GM19452 (cell line): ENCODE measurements around the gene SYNE1.
"Not testable (repeated sequence)": the region's sequence is repeated elsewhere in the genome, so short reads cannot be mapped to it uniquely, and the experiment has no call there.

Experiments used
- ATAC-seq: cut with Tn5 transposase; IDR thresholded peaks from one replicate; pipeline ENCODE4 v1.9.1; 2021; ENCODE audit not compliant: unreplicated experiment

Gene SYNE1

GRCh38 chr6:152572338-152573088, 64.6 kb downstream of the SYNE1 start:
- no peak for ATAC-seq

DNA sequence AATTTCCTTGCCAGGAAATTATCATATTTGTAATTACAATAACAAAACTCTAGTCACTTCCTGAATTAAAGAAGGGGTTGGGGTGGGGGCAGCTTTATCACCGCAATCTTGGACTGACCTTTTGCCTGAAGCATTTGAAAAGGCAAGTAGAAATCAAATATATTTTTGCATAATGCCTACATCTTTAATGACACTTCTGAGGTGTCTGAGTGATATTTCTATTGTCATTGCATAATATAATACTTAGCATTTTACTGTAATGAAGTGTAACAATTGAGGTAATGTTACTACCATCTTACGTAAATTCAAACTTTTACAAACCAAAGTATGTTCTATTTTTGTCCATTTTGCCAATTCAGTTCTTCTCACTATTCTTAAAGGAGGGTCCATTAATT, 65.2 kb downstream of the SYNE1 start:
- ATAC-seq: no peak

DNA sequence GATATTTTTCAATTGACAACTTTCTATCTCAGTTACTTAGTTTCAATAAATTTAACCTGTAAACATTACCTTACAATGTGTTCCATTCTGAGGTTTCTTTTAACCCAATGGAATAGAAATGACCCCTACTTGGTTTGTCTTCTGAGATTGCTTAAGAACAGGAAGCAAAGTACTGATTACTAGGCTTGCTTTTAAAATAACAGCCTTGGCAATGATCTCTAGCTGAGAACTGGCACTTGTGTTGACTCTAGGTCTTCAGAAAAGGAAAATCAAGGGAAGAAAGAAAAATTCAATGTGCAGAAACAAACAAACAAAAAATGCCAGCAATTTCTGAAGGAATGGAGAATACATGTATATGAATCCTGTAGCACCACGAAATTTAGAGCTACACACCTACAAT, 66.1 kb downstream of the SYNE1 start:
- no peak for ATAC-seq

DNA sequence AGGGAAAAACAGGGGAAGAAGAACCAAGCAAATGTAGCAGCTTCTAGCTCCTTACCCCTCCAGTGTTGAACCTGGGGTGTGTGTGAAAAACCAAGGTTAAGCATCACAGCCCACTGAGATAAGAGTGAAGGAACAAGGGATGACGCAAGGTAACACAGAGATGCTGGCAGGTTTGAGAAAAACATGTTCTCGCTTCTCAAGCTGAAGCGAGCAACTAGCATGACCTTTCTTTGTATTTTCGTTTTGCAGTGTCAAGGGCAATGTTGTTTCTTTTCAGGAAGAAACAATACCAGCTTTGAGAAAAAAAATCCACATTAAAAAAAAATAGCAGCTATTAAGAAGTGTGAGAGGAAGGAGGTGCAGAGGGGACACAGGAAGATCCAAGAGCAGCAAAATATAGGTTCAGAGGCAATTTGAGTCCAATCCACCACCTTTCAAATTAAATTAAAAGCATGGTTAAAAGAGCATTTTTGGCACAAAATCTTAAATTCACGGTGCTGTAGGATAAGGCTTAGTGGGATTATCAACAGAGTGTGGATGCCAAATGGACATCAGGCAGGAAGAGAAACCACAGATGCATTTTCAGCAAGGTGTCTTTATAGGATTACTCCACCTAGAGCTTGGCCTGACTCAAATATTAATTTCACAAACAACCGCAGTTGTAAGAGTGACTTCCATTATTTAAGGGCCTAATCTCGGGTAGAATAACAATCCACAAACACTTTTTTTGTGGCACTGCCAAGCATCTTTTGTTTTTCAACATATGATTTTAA, 70.9 kb downstream of the SYNE1 start:
- ATAC-seq: no peak

DNA sequence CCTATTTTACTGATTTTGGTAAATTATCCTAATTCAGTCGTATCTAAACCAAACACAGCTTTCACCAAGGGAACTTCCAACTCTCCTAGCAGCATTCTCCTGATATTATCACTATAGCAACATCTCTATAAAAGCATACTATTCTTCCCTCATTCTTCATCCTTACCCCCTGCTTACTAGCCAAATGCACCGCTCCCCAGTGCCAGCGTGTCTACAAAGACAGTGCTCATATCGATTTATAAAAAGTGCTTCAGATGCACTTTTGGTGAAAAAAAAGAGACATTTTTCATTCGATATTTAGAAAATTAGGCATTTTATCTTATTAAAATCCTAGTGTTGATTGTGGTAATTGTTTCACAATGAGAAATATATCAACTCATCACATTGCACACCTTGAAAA, 74.0 kb downstream of the SYNE1 start:
- no peak for ATAC-seq

GRCh38 chr6:152558798-152559197, 78.4 kb downstream of the SYNE1 start:
- ATAC-seq: not testable (repeated sequence)

- ATAC-seq: no peak
Measured at GRCh38 chr6:152557502-152557901, 79.7 kb downstream of the SYNE1 start.

DNA sequence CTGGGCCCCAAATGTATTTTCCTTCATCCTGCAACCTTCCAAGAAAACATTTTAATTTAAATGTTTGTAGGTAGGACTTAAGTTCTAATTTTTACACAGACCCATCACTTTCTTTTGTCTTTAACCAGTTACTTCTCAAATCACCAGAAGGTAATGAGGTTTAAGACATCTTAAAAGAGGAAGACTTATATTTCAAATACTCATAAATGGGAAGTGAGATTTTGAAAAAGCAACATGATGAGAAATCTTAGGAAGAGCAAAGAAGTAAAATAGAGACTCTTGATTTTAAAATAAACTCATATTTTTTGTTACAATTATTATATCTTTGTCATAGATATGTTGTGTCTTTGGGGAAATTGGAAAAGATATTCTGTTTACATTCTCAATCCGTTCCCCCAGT, 82.3 kb downstream of the SYNE1 start:
- ATAC-seq: no peak

DNA sequence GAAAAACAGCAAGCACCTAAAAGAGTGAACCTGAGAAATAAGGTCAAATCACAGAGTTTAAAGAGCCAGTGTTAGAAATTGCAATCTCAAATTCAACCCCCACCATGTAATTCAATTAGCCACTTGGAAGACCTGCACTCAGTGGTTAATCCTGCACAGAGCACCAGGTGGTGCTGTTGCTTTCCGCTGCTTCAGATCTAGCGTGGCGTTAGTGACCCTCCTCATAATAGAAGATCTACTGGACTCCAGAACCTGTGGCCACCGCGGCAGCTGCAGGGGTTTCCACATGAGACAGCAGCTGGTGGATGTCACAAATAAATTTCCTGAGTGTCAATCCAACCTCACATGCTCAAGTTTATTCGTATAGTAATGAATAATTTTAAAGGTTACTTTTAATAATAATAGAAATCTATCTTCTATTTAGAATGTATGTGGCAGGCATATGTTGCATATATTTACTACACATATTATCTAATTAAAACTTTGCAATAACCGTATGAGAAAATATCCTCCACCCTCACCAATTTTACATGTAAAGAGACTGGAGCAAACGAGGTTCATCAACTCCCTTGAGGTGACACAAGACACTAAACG, 84.4 kb downstream of the SYNE1 start:
- peak; percentile 95 for ATAC-seq

DNA sequence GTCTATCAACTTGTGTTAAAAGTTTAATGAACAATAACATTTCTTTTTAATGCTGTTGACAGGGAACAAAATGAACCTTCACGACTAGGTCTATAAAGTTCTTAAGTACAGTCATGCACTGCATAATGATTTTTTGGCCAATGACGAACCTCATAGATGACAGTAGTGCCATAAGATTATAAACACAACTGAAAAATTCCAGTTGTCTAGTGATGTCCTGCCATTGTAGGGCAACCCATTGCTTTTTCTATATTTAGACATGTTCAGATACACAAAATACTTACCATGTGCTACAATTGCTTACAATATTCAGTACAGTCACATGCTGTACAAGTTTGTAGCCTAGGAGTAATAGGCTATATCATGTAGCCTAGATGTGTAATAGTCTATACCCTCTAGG, 93.6 kb downstream of the SYNE1 start:
- ATAC-seq: no peak

DNA sequence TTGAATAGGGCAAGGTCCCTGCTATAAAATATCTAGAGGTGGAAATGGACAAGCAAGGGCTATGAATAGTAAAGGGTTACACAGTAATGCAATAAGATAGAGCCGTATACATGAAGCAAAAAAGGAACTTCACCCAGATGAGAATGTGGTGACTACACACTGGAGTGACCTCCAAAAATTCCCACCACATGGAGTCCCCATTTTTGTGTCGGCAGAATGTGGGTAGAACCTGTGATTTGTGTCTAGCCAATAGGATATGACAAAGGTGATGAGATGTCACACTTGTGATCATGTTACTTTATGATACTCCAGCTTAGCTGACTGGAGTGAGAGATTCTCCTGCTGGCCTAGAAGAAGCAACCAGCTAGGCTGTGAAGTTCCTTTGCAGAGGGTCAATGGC, 96.8 kb downstream of the SYNE1 start:
- no peak for ATAC-seq

DNA sequence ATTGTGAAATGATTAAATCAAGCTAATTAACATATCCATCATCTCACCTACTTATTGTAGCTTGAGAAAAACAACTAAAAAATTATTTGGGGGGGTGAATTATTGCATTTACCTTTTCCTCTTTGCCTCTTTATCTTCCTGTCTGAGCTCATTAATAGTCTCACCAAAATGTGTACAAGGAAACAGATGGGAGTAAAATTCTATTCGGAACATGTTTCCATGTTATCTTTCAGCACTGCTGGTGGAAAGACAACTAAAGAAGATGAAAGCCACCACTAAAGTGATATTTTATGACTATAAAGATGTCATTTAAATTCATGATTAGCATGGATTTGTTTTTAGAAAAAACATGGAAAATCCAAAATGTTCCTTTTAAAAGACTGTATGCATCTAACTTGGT, 102.6 kb downstream of the SYNE1 start:
- ATAC-seq: no peak

DNA sequence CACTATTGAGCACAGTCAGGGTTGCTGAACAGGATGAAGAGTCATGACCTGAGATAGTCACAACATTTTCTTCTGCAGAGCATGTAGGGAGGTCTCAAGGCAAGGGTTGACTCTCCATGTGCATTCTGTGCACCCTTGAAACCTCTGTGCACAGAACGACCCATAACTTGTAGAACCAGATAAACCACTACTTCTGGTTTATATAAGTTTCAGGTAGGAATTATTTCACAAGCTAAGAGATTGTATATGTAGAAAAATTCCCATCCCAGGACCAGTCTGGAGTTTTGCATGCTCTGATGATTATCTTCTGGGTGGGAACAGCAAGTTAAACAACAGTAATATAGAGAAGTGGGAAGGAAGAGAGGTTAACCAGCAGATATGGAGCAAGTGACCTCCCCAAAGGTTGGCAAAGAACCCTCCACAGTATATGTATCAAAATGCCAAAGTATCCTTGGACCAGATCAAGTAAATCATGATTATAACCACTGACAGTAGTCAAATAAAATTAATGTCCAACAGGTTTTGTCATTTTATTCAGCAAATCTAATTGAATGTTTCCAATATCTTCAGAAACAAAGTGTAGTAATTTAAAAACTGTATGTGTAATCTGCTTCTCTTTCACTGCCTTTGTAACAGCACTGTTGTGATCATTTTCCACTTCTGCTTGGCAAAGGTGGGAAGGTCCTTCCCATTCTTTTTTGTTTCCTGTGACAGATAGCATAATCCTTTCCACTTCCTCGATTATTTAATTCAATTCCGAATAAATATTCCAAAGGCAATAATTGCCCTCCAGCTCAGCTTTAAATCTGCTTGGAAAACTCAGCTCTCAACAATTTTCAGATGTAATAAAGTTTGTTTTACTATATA, 104.4 kb downstream of the SYNE1 start:
- ATAC-seq: no peak

- ATAC-seq: no peak
Measured at GRCh38 chr6:152531659-152532058, 105.5 kb downstream of the SYNE1 start.

- ATAC-seq: no peak
Measured at GRCh38 chr6:152529369-152529768, 107.8 kb downstream of the SYNE1 start.

DNA sequence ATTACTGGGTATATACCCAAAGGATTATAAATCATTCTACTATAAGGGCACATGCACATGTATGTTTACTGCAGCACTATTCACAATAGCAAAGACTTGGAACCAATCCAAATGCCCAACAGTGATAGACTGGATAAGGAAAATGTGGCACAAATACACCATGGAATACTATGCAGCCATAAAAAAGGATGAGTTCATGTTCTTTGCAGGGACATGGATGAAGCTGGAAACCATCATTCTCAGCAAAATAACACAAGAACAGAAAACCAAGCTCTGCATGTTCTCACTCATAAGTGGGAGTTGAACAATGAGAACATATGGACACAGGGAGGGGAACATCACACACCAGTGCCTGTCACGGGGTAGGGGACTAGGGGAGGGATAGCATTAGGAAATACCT, 123.0 kb downstream of the SYNE1 start:
- ATAC-seq: not testable (repeated sequence)

DNA sequence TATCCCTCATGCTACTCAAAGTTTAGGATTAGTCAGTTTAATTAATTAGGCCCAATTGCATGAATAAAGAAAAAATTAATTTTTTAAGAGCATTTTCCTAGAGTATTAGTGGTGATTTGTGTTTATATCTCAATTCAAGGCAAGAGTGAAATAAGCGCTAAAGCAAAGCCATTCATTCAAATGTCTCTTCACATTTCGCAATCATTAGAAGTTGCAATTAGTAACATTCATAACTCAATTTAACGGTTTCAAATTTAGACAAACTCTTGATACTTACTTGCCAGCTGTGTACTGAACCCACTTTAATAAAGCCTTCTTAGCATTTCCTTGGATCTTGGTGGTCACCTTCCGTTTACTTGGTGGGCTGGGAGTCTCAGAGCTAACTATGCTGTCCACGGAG, 127.2 kb downstream of the SYNE1 start:
- ATAC-seq: no peak

GRCh38 chr6:152508477-152508876, 128.7 kb downstream of the SYNE1 start:
- no peak for ATAC-seq

GRCh38 chr6:152503546-152503945, 133.6 kb downstream of the SYNE1 start:
- no peak for ATAC-seq

GRCh38 chr6:152502421-152503188, 134.6 kb downstream of the SYNE1 start:
- ATAC-seq: no peak
